AG10803 (cell line): Measurements from ENCODE around the gene TICAM1.
"Not testable (repeated sequence)": the region's sequence is repeated elsewhere in the genome, so short reads cannot be mapped to it uniquely, and the experiment has no call there.

Experiments used
- DNase-seq: peaks from one replicate; pipeline ENCODE4 v3.0.0; 2010; ENCODE audit warnings: low read depth
- H3K4me3 ChIP-seq: 2 replicates; pipeline ENCODE4 v1.5.1; 2011; ENCODE audit warnings: mild to moderate bottlenecking, low read length, control low read depth
- CTCF ChIP-seq: conservative IDR thresholded peaks from 2 replicates; pipeline ENCODE4 v1.5.1; 2011; ENCODE audit warnings: mild to moderate bottlenecking, low read length, control low read depth, inconsistent platforms

Gene TICAM1

DNA sequence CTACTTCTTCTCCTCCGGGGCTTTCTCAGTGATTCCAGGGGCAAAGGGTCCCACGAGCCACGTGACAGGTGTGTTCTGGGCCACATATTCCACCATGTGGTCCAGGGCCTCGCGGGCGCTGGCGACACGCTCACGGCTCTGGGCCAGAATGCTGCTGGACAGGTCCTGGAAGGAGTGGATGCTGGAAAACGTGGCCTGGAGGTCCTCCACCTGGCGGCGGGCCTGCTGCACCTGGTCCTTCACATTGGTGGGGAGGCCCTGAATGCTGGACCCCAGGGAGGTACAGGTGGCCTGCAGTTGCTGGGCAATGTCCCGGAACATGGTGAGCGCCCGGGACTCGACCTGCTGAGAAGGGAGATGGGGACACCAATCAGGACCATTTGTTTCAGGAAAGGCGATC, 7.7 kb upstream of the TICAM1 start:
- TF ChIP-seq CTCF = no peak
- no peak overlapping the region for H3K4me3 ChIP-seq
- DNase-seq = no peak

DNA sequence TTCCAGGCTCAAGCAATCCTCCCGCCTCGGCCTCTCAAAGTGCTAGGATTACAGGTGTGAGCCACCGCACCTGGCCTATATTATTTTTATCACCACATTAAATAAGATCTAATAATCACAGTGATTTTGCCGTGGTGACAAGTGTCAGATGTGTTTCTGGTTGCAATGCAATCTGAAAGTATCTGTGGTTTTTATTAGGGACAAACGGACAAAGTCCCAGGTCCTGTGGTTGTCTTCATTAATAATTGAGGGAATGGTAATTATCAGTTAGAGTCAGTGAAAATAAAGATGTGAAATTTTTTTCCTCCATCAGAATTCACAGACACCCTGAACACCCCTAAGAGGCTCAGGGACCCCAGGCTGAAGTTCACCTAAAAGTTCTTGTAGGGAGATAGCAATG, 1.3 kb upstream of the TICAM1 start:
- TF ChIP-seq CTCF = no peak
- no peak overlapping the region for H3K4me3 ChIP-seq
- no peak for DNase-seq

GRCh38 chr19:4831979-4832340, 448 bp upstream of the TICAM1 start:
- DNase-seq = not testable (repeated sequence)
- peak overlapping the region; percentile 93 for H3K4me3 ChIP-seq

GRCh38 chr19:4830768-4831265, 695 bp downstream of the TICAM1 start:
- DNase-seq = no peak
- peak overlapping the region; percentile 93 for H3K4me3 ChIP-seq
- TF ChIP-seq CTCF = no peak

DNA sequence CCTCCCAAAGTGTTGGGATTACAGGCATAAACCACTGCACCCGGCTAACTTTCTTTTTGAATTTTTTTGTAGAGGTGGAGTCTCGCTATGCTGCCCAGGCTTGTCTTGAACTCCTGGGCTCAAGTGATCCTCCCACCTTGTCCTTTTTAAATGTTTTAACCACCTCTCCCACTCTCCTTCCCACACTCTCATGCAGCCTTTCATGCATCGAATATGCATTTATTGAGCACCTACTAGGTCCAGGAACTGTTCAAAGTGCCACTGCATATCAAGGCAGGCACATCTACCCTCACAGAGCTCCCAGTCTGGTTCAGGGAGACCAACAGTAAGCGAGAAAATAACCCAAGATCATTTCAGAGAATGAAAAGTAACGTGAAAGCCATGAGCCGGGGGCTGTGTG, 1.2 kb downstream of the TICAM1 start:
- peak overlapping the region; percentile 93 for H3K4me3 ChIP-seq
- no peak for DNase-seq
- TF ChIP-seq CTCF = no peak

DNA sequence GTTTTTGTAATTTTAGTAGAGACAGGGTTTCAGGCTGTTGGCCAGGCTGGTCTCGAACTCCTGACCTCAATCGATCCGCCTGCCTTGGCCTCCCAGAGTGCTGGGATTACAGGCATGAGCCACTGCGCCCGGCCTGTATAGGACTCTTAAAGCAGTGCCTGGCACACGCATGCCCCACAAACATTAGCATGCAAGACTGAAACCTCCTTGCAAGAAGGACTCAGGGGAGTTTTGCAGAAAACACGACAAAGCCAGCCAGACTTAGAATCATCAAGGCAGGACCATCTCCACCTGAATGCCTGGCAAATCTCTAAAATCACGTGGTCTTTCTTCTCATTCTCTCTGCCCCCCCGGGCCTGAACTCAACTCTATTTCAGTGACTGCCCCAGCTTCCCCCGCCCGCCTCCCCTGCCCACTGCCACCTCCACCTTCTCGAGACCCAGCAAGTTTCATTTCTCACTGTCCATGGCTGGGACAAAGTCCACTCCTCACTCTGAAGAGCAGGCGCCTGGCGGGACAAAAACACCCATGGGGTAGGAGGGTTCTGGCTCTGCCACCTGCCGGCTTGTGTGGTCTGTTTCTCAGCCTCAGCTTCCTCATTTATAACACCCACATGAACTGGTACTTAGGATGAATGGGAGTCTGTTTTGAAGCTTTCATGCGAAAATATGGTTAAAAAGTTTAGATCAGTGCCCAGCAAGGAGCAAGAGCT, 2.4 kb downstream of the TICAM1 start:
- H3K4me3 ChIP-seq = peak overlapping the region; percentile 31
- no peak for TF ChIP-seq CTCF
- no peak for DNase-seq

GRCh38 chr19:4823577-4823976, 7.9 kb downstream of the TICAM1 start:
- no peak for TF ChIP-seq CTCF

DNA sequence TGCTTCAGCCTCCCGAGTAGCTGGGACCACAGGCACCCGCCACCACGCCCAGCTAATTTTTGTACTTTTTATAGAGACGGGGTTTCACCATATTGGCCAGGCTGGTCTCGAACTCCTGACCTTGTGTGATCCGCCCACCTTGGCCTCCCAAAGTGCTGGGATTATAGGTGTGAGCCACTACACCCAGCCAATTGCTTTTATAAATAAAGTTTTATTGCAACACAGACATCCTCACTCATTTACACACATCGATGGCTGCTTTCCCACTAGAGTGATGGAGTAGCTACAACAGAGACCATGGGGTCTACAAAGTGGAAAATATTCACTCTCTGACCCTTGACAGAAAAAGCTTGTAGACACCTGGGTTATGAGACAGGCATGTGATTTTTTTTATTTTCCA, 9.2 kb downstream of the TICAM1 start:
- not testable (repeated sequence) for H3K4me3 ChIP-seq, DNase-seq

More at GRCh38 chr19:4823577-4823976, 7.9 kb downstream of the TICAM1 start:
- H3K4me3 ChIP-seq = no peak overlapping the region
- no peak for DNase-seq
